ENCODE measurements around the gene ADSL. TPM values are rescaled to one million over a fixed set of nuclear protein-coding genes. Genes with fewer than 3 reads are reported as not detected.

The ADSL gene
- total RNA-seq, 1 donor from 2014 or later, result 142 TPM

- Mint-ChIP-seq H3K9me3 (no peaks in the 10 kb centered on the region), H3K4me1 (ENCODE audit: low read depth) (peaks cover 86% of the 10 kb centered on the region), H3K27ac (no peak overlapping the region), H3K36me3 (ENCODE audit: low read depth) (peaks cover 32% of the 10 kb centered on the region), H3K27me3 (ENCODE audit: low read depth) (no peaks in the 10 kb centered on the region), H3K4me3 (ENCODE audit: low read depth) (no peak overlapping the region)
- no peak for DNase-seq (ENCODE audit: low spot score)
- intact Hi-C loops (cut with micrococcal nuclease), result no loop called here
These were observed 15.7 kb upstream of the ADSL start for GRCh38 chr22:40330615-40331014.

- Mint-ChIP-seq H3K27ac (peak overlapping the region; percentile 85), H3K36me3 (ENCODE audit: low read depth) (peaks cover 31% of the 10 kb centered on the region), H3K4me3 (ENCODE audit: low read depth) (no peak overlapping the region), H3K9me3 (no peaks in the 10 kb centered on the region), H3K4me1 (ENCODE audit: low read depth) (peaks cover 87% of the 10 kb centered on the region), H3K27me3 (ENCODE audit: low read depth) (no peaks in the 10 kb centered on the region)
- intact Hi-C loops (cut with micrococcal nuclease), result no loop called here
- no peak for DNase-seq (ENCODE audit: low spot score)
These were observed 14.6 kb upstream of the ADSL start for GRCh38 chr22:40331706-40332105.

- no peak for DNase-seq (ENCODE audit: low spot score)
- Mint-ChIP-seq H3K36me3 (ENCODE audit: low read depth) (peaks cover 25% of the 10 kb centered on the region), H3K9me3 (no peaks in the 10 kb centered on the region), H3K27ac (peak overlapping the region; percentile 85), H3K4me3 (ENCODE audit: low read depth) (peak overlapping the region; percentile 63), H3K4me1 (ENCODE audit: low read depth) (peaks cover 81% of the 10 kb centered on the region), H3K27me3 (ENCODE audit: low read depth) (no peaks in the 10 kb centered on the region)
- intact Hi-C loops (cut with micrococcal nuclease), result no loop called here
These were observed 13.9 kb upstream of the ADSL start for GRCh38 chr22:40332319-40332781.

GRCh38 chr22:40334060-40334459, 12.2 kb upstream of the ADSL start:
- Mint-ChIP-seq H3K4me1 (ENCODE audit: low read depth) (peaks cover 65% of the 10 kb centered on the region), H3K9me3 (no peaks in the 10 kb centered on the region), H3K27ac (no peak overlapping the region), H3K27me3 (ENCODE audit: low read depth) (no peaks in the 10 kb centered on the region), H3K36me3 (ENCODE audit: low read depth) (peaks cover 18% of the 10 kb centered on the region), H3K4me3 (ENCODE audit: low read depth) (no peak overlapping the region)
- intact Hi-C loops (cut with micrococcal nuclease), result no loop called here
- no peak for DNase-seq (ENCODE audit: low spot score)

- H3K9me3 Mint-ChIP-seq, result no peaks in the 10 kb centered on the region
- H3K27ac Mint-ChIP-seq, result peak overlapping the region; percentile 26
- no peaks in the 10 kb centered on the region for H3K27me3 Mint-ChIP-seq (ENCODE audit: low read depth)
- peaks cover 58% of the 10 kb centered on the region for H3K4me1 Mint-ChIP-seq (ENCODE audit: low read depth)
- no peak overlapping the region for H3K4me3 Mint-ChIP-seq (ENCODE audit: low read depth)
- H3K36me3 Mint-ChIP-seq (ENCODE audit: low read depth), result peaks cover 18% of the 10 kb centered on the region
- intact Hi-C loops (cut with micrococcal nuclease), result no loop called here
- DNase-seq (ENCODE audit: low spot score), result no peak
These were observed 11.4 kb upstream of the ADSL start for GRCh38 chr22:40334899-40335298.

- DNase-seq (ENCODE audit: low spot score), result no peak
- H3K4me1 Mint-ChIP-seq (ENCODE audit: low read depth), result peaks cover 54% of the 10 kb centered on the region
- no peak overlapping the region for H3K27ac Mint-ChIP-seq
These were observed 10.9 kb upstream of the ADSL start for GRCh38 chr22:40335358-40335757.

GRCh38 chr22:40340044-40340443, 6.3 kb upstream of the ADSL start:
- Mint-ChIP-seq H3K9me3 (no peaks in the 10 kb centered on the region), H3K27me3 (ENCODE audit: low read depth) (no peaks in the 10 kb centered on the region), H3K4me1 (ENCODE audit: low read depth) (peaks cover 32% of the 10 kb centered on the region), H3K27ac (no peak overlapping the region), H3K4me3 (ENCODE audit: low read depth) (no peak overlapping the region), H3K36me3 (ENCODE audit: low read depth) (peaks cover 3% of the 10 kb centered on the region)
- DNase-seq (ENCODE audit: low spot score), result no peak
- intact Hi-C loops (cut with micrococcal nuclease), result loop anchor here (10.0 kb wide), 1 partner anchor 235 kb away; no protein-coding TSS in a partner anchor

More at GRCh38 chr22:40335358-40335757, 10.9 kb upstream of the ADSL start:
- no peaks in the 10 kb centered on the region for H3K27me3 Mint-ChIP-seq (ENCODE audit: low read depth)
- intact Hi-C loops (cut with micrococcal nuclease), result no loop called here
- no peak overlapping the region for H3K4me3 Mint-ChIP-seq (ENCODE audit: low read depth)
- no peaks in the 10 kb centered on the region for H3K9me3 Mint-ChIP-seq
- H3K36me3 Mint-ChIP-seq (ENCODE audit: low read depth), result peaks cover 14% of the 10 kb centered on the region

GRCh38 chr22:40341604-40342003, 4.7 kb upstream of the ADSL start:
- Mint-ChIP-seq H3K27me3 (ENCODE audit: low read depth) (no peaks in the 10 kb centered on the region), H3K4me3 (ENCODE audit: low read depth) (no peak overlapping the region), H3K4me1 (ENCODE audit: low read depth) (peaks cover 24% of the 10 kb centered on the region), H3K9me3 (no peaks in the 10 kb centered on the region), H3K27ac (peak overlapping the region; percentile 13), H3K36me3 (ENCODE audit: low read depth) (peaks cover 3% of the 10 kb centered on the region)
- no peak for DNase-seq (ENCODE audit: low spot score)
- intact Hi-C loops (cut with micrococcal nuclease), result loop anchor here (10.0 kb wide), 1 partner anchor 237 kb away; no protein-coding TSS in a partner anchor

GRCh38 chr22:40342521-40342920, 3.8 kb upstream of the ADSL start:
- Mint-ChIP-seq H3K36me3 (ENCODE audit: low read depth) (peaks cover 9% of the 10 kb centered on the region), H3K27ac (no peak overlapping the region), H3K27me3 (ENCODE audit: low read depth) (no peaks in the 10 kb centered on the region), H3K9me3 (no peaks in the 10 kb centered on the region), H3K4me3 (ENCODE audit: low read depth) (no peak overlapping the region), H3K4me1 (ENCODE audit: low read depth) (peaks cover 27% of the 10 kb centered on the region)
- intact Hi-C loops (cut with micrococcal nuclease), result loop anchor here (10.0 kb wide), 1 partner anchor 238 kb away; no protein-coding TSS in a partner anchor
- no peak for DNase-seq (ENCODE audit: low spot score)

GRCh38 chr22:40345271-40345670, 1.0 kb upstream of the ADSL start:
- Mint-ChIP-seq H3K4me3 (ENCODE audit: low read depth) (peak overlapping the region; percentile 96), H3K9me3 (no peaks in the 10 kb centered on the region), H3K27me3 (ENCODE audit: low read depth) (no peaks in the 10 kb centered on the region), H3K4me1 (ENCODE audit: low read depth) (peaks cover 37% of the 10 kb centered on the region), H3K27ac (peak overlapping the region; percentile 98), H3K36me3 (ENCODE audit: low read depth) (peaks cover 29% of the 10 kb centered on the region)
- intact Hi-C loops (cut with micrococcal nuclease), result loop anchor here (5.0 to 10.0 kb wide), 4 partner anchors 58 to 240 kb away; no protein-coding TSS in a partner anchor
- DNase-seq (ENCODE audit: low spot score), result no peak

- Mint-ChIP-seq H3K27ac (peak overlapping the region; percentile 98), H3K36me3 (ENCODE audit: low read depth) (peaks cover 30% of the 10 kb centered on the region), H3K27me3 (ENCODE audit: low read depth) (no peaks in the 10 kb centered on the region), H3K9me3 (no peaks in the 10 kb centered on the region), H3K4me3 (ENCODE audit: low read depth) (peak overlapping the region; percentile 96), H3K4me1 (ENCODE audit: low read depth) (peaks cover 37% of the 10 kb centered on the region)
- intact Hi-C loops (cut with micrococcal nuclease), result loop anchor here (1.0 to 10.0 kb wide), 7 partner anchors 21 to 813 kb away; partner anchors contain the start of gene RPS19BP1
- peak; percentile 48 for DNase-seq (ENCODE audit: low spot score)
These were observed 500 bp upstream of the ADSL start for GRCh38 chr22:40345815-40346184.

GRCh38 chr22:40347300-40347699, 1.0 kb downstream of the ADSL start:
- DNase-seq (ENCODE audit: low spot score), result no peak
- H3K27ac Mint-ChIP-seq, result peak overlapping the region; percentile 98
- peaks cover 29% of the 10 kb centered on the region for H3K4me1 Mint-ChIP-seq (ENCODE audit: low read depth)
- H3K9me3 Mint-ChIP-seq, result no peaks in the 10 kb centered on the region
- peaks cover 35% of the 10 kb centered on the region for H3K36me3 Mint-ChIP-seq (ENCODE audit: low read depth)
- no peaks in the 10 kb centered on the region for H3K27me3 Mint-ChIP-seq (ENCODE audit: low read depth)
- H3K4me3 Mint-ChIP-seq (ENCODE audit: low read depth), result peak overlapping the region; percentile 96
- intact Hi-C loops (cut with micrococcal nuclease), result loop anchor here (1.0 to 10.0 kb wide), 7 partner anchors 22 to 302 kb away; partner anchors contain the start of gene TNRC6B

- peak; percentile 53 for DNase-seq (ENCODE audit: low spot score)
- H3K36me3 Mint-ChIP-seq (ENCODE audit: low read depth), result peaks cover 42% of the 10 kb centered on the region
- H3K4me3 Mint-ChIP-seq (ENCODE audit: low read depth), result peak overlapping the region; percentile 96
- intact Hi-C loops (cut with micrococcal nuclease), result loop anchor here (5.0 to 10.0 kb wide), 4 partner anchors 61 to 243 kb away; no protein-coding TSS in a partner anchor
- H3K27me3 Mint-ChIP-seq (ENCODE audit: low read depth), result no peaks in the 10 kb centered on the region
- H3K27ac Mint-ChIP-seq, result peak overlapping the region; percentile 98
- H3K4me1 Mint-ChIP-seq (ENCODE audit: low read depth), result peaks cover 23% of the 10 kb centered on the region
- no peaks in the 10 kb centered on the region for H3K9me3 Mint-ChIP-seq
These were observed 1.8 kb downstream of the ADSL start for GRCh38 chr22:40348025-40348658.

Measured in activated T-helper 2 cell treated with anti-CD3 and anti-CD28 coated beads, Interferon-gamma antibody, Interleukin-2, Interleukin-4, amounts not matched to agents 10 μg/mL and 5 μg/mL and 100 μg/mL, durations not matched to agents 14 hours and 24 hours and 36 hours (primary cell).